ENCODE measurements around the gene TSPAN9.

GRCh38 chr12:3330976-3331510 is 253.9 kb downstream of the TSPAN9 start:
- TF ChIP-seq CTCF (IDR thresholded peaks at IDR 0.05) (no peak), POLR2A (IDR thresholded peaks at IDR 0.05) (no peak)

Measured in lower leg skin (tissue), 3 donors.